Vagina (tissue), 2 donors: ENCODE data around the gene ASTN2. TPM values are rescaled to one million over a fixed set of nuclear protein-coding genes. Genes with fewer than 3 reads are reported as not detected.

Experiments used
- DNase-seq, 2 donors: peaks; one replicate each; pipeline ENCODE4 v3.0.0-alpha.2; 2017; ENCODE audit errors: extremely low spot score in 2 of 2
- H3K27ac ChIP-seq: fragments of 200-600 bp; sonication (generic); one replicate; pipeline ENCODE4 v1.5.1; 2019
- H3K27me3 ChIP-seq: fragments of 200-600 bp; sonication (generic); one replicate; pipeline ENCODE4 v1.5.1; 2019
- H3K36me3 ChIP-seq, 2 donors: fragments of 200-600 bp; sonication (generic); one replicate each; pipeline ENCODE4 v1.5.1; 2017 to 2019
- H3K4me1 ChIP-seq: fragments of 200-600 bp; sonication (generic); one replicate; pipeline ENCODE4 v1.5.1; 2019
- H3K4me3 ChIP-seq, 2 donors: fragments of 200-600 bp; sonication (generic); 1 replicate in 1 of 2; 2 replicates in 1 of 2; pipeline ENCODE4 v1.5.1; 2016 to 2019
- H3K9me3 ChIP-seq: fragments of 200-600 bp; sonication (generic); one replicate; pipeline ENCODE4 v1.5.1; 2019
- POLR2A ChIP-seq, 2 donors: fragments of 450-650 bp; IDR thresholded peaks; one replicate each; pipeline ENCODE4 v1.6.1; 2017; ENCODE audit warnings: antibody characterized with exemption in 2 of 2, mild to moderate bottlenecking in 2 of 2, moderate library complexity in 2 of 2
- POLR2AphosphoS5 ChIP-seq, 2 donors: sonication (generic); formaldehyde crosslinking; IDR thresholded peaks; one replicate each; pipeline ENCODE4 v1.9.0; 2017; ENCODE audit warnings: antibody characterized with exemption in 2 of 2, mild to moderate bottlenecking in 2 of 2, low read depth in 1 of 2; ENCODE audit not compliant: insufficient read depth in 1 of 2
- intact Hi-C: fragments of 100-400 bp; cut with DNase I; formaldehyde crosslinking; loops from one replicate; pipeline ENCODE4 v1.15.1; 2023
- total RNA-seq: library from RNA; depleted of rRNA; stranded (reverse); fragments of >200 nt; gene quantifications from one replicate; pipeline ENCODE4 v1.2.3, GENCODE V29; 2016
- TF ChIP-seq, protein P1 (sequence below), 3 experiments: fragments of 450-650 bp in 2 of 3; fragments of 200-600 bp in 1 of 3; sonication (generic) in 1 of 3; IDR thresholded peaks; one replicate each; pipeline ENCODE4 v1.5.1; 2017 to 2019; ENCODE audit warnings: antibody characterized with exemption in 3 of 3, mild to moderate bottlenecking in 2 of 3, moderate library complexity in 2 of 3

ASTN2 gene
- total RNA-seq, 1 donor from 2014 or later, result 4.4 TPM

- no peak overlapping the region for H3K4me3 ChIP-seq
- no peak for TF ChIP-seq POLR2A (IDR thresholded peaks at IDR 0.05)
- TF ChIP-seq POLR2AphosphoS5 (IDR thresholded peaks at IDR 0.05; ENCODE audit: insufficient read depth in 1 of 2, low read depth in 1 of 2), result no peak
- TF ChIP-seq, protein P1, sequence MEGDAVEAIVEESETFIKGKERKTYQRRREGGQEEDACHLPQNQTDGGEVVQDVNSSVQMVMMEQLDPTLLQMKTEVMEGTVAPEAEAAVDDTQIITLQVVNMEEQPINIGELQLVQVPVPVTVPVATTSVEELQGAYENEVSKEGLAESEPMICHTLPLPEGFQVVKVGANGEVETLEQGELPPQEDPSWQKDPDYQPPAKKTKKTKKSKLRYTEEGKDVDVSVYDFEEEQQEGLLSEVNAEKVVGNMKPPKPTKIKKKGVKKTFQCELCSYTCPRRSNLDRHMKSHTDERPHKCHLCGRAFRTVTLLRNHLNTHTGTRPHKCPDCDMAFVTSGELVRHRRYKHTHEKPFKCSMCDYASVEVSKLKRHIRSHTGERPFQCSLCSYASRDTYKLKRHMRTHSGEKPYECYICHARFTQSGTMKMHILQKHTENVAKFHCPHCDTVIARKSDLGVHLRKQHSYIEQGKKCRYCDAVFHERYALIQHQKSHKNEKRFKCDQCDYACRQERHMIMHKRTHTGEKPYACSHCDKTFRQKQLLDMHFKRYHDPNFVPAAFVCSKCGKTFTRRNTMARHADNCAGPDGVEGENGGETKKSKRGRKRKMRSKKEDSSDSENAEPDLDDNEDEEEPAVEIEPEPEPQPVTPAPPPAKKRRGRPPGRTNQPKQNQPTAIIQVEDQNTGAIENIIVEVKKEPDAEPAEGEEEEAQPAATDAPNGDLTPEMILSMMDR (IDR thresholded peaks at IDR 0.05), result no peak
- no peaks in the 10 kb centered on the region for H3K9me3 ChIP-seq
- intact Hi-C loops, result no loop called here
- DNase-seq, result no peak
- no peaks in the 10 kb centered on the region for H3K36me3 ChIP-seq
- no peaks in the 10 kb centered on the region for H3K27me3 ChIP-seq
- H3K4me1 ChIP-seq, result no peaks in the 10 kb centered on the region
- H3K27ac ChIP-seq, result no peak overlapping the region
These were observed 740.5 kb downstream of the ASTN2 start for GRCh38 chr9:116674210-116674980.

GRCh38 chr9:116673375-116673774 lies 741.5 kb downstream of the ASTN2 start:
- Histone ChIP-seq H3K36me3 (no peaks in the 10 kb centered on the region), H3K27ac (no peak overlapping the region), H3K27me3 (no peaks in the 10 kb centered on the region), H3K4me1 (no peaks in the 10 kb centered on the region), H3K9me3 (no peaks in the 10 kb centered on the region), H3K4me3 (no peak overlapping the region)
- intact Hi-C loops, result no loop called here
- TF ChIP-seq POLR2A (IDR thresholded peaks at IDR 0.05) (no peak), POLR2AphosphoS5 (IDR thresholded peaks at IDR 0.05; ENCODE audit: insufficient read depth in 1 of 2, low read depth in 1 of 2) (no peak)
- TF ChIP-seq, protein P1 (IDR thresholded peaks at IDR 0.05), result no peak
- DNase-seq, result no peak

DNA sequence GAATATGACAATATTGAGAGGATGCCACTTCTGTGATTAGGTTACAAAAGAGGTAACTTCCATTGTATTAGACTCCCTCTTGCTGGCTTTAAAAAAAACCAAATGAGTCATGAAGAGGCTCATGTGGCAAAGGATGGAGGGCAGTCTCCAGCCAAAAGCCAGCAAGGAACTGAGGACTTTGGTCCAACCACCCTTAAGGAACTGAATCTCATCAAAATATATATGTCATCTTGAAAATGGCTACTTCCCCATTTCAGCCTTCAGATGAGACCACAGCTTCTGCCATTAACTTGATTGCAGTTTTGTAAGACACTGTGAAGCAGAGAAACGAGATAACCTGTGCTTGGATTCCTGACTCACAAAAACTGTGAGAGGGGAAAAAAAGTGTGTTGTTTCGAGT lies 743.3 kb downstream of the ASTN2 start:
- intact Hi-C loops, result no loop called here
- H3K36me3 ChIP-seq, result no peaks in the 10 kb centered on the region
- no peak overlapping the region for H3K27ac ChIP-seq
- DNase-seq, result no peak
- TF ChIP-seq, protein P1 (IDR thresholded peaks at IDR 0.05), result no peak
- TF ChIP-seq POLR2AphosphoS5 (IDR thresholded peaks at IDR 0.05; ENCODE audit: insufficient read depth in 1 of 2, low read depth in 1 of 2), result no peak
- TF ChIP-seq POLR2A (IDR thresholded peaks at IDR 0.05), result no peak
- no peak overlapping the region for H3K4me3 ChIP-seq
- no peaks in the 10 kb centered on the region for H3K4me1 ChIP-seq
- no peaks in the 10 kb centered on the region for H3K27me3 ChIP-seq
- H3K9me3 ChIP-seq, result no peaks in the 10 kb centered on the region

GRCh38 chr9:116668970-116669695 lies 745.7 kb downstream of the ASTN2 start:
- intact Hi-C loops, result loop anchor here (10.0 kb wide), 2 partner anchors 514 to 1074 kb away; partner anchors contain the start of gene PAPPA
- DNase-seq, result no peak
- no peaks in the 10 kb centered on the region for H3K9me3 ChIP-seq

More at GRCh38 chr9:116668970-116669695, 745.7 kb downstream of the ASTN2 start:
- TF ChIP-seq POLR2AphosphoS5 (IDR thresholded peaks at IDR 0.05; ENCODE audit: insufficient read depth in 1 of 2, low read depth in 1 of 2), result no peak
- TF ChIP-seq, protein P1 (IDR thresholded peaks at IDR 0.05), result no peak
- TF ChIP-seq POLR2A (IDR thresholded peaks at IDR 0.05), result no peak
- Histone ChIP-seq H3K4me3 (no peak overlapping the region), H3K4me1 (peaks cover 6% of the 10 kb centered on the region), H3K36me3 (no peaks in the 10 kb centered on the region), H3K27ac (no peak overlapping the region), H3K27me3 (no peaks in the 10 kb centered on the region)
